NB4 (cell line): ENCODE results near the gene ATP13A1.

Experiments
- DNase-seq: peaks from one replicate; pipeline ENCODE4 v3.0.0; 2010; ENCODE audit warnings: low read depth
- H3K4me3 ChIP-seq: one replicate; pipeline ENCODE4 v1.5.1; 2011; ENCODE audit warnings: mild to moderate bottlenecking, low read depth, low read length, moderate library complexity
- MYC ChIP-seq: IDR thresholded peaks from 2 replicates; pipeline ENCODE4 v1.6.1; 2011; ENCODE audit warnings: low read depth, low read length
- POLR2A ChIP-seq: IDR thresholded peaks from 2 replicates; pipeline ENCODE4 v1.6.1; 2011; ENCODE audit warnings: mild to moderate bottlenecking; ENCODE audit not compliant: insufficient read length; ENCODE audit errors: extremely low read depth
- TF ChIP-seq, protein P1 (sequence below): IDR thresholded peaks from 2 replicates; pipeline ENCODE4 v1.6.1; 2011; ENCODE audit warnings: low read depth, low read length
- TF ChIP-seq, protein P2 (sequence below): IDR thresholded peaks from one replicate; pipeline ENCODE4 v1.5.1; 2012; ENCODE audit warnings: low read depth, low read length

ATP13A1 gene

DNA sequence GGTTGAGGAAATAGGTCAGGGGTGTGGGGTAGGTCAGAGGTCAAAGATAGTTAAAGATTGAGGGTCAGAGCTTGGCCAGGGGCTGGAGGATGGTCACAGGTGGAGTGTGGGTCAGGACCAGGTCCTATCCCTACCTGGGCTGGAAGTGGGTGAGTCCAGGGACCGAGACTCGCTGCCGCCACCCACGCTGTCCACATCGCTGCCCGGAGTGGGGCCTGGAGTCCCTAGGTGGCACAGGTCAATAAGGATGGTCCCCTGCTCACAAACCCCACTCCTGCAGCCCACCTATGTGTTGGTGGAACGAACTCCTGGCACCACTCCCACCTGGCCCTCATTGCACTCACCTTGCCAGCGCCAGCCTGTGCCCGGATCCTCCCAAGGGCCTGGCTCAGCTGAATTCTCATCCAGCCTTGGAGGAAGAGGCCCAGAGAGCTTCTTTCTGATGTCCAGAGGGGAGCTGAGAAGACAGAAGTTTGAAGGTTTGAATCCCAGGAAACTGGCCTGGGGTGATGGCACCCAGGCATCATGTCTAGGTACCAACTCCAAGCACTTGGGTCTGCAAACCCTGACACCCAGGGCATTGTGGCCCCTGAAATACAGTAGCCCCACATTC, 26.8 kb downstream of the ATP13A1 start:
- TF ChIP-seq POLR2A: no peak
- TF ChIP-seq, protein P1, sequence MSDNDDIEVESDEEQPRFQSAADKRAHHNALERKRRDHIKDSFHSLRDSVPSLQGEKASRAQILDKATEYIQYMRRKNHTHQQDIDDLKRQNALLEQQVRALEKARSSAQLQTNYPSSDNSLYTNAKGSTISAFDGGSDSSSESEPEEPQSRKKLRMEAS: no peak
- no peak for TF ChIP-seq MYC
- TF ChIP-seq, protein P2, sequence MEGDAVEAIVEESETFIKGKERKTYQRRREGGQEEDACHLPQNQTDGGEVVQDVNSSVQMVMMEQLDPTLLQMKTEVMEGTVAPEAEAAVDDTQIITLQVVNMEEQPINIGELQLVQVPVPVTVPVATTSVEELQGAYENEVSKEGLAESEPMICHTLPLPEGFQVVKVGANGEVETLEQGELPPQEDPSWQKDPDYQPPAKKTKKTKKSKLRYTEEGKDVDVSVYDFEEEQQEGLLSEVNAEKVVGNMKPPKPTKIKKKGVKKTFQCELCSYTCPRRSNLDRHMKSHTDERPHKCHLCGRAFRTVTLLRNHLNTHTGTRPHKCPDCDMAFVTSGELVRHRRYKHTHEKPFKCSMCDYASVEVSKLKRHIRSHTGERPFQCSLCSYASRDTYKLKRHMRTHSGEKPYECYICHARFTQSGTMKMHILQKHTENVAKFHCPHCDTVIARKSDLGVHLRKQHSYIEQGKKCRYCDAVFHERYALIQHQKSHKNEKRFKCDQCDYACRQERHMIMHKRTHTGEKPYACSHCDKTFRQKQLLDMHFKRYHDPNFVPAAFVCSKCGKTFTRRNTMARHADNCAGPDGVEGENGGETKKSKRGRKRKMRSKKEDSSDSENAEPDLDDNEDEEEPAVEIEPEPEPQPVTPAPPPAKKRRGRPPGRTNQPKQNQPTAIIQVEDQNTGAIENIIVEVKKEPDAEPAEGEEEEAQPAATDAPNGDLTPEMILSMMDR: no peak

DNA sequence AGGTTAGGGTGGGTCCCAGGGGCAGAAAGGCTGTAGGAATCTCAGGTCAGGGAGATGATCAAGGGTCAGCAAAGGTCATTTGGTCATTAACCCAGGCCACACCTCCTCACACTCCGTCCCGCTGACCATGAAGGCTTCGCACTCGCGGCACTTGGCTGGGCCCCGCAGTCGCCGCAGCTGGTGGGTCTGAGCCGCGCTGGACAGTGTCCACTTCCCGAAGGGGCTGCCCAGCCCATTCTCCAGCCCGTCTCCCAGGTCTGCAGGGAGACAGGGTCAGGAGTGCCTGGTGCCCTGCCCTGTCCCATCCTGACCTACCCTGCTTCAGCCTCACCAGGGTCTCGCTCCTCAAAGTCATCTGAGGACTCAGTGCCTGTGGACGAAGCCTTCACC, 28.2 kb downstream of the ATP13A1 start:
- TF ChIP-seq POLR2A: no peak
- no peak overlapping the region for H3K4me3 ChIP-seq
- no peak for DNase-seq

More for the DNA sequence above, 26.8 kb downstream of the ATP13A1 start:
- H3K4me3 ChIP-seq: no peak overlapping the region
- no peak for DNase-seq

DNA sequence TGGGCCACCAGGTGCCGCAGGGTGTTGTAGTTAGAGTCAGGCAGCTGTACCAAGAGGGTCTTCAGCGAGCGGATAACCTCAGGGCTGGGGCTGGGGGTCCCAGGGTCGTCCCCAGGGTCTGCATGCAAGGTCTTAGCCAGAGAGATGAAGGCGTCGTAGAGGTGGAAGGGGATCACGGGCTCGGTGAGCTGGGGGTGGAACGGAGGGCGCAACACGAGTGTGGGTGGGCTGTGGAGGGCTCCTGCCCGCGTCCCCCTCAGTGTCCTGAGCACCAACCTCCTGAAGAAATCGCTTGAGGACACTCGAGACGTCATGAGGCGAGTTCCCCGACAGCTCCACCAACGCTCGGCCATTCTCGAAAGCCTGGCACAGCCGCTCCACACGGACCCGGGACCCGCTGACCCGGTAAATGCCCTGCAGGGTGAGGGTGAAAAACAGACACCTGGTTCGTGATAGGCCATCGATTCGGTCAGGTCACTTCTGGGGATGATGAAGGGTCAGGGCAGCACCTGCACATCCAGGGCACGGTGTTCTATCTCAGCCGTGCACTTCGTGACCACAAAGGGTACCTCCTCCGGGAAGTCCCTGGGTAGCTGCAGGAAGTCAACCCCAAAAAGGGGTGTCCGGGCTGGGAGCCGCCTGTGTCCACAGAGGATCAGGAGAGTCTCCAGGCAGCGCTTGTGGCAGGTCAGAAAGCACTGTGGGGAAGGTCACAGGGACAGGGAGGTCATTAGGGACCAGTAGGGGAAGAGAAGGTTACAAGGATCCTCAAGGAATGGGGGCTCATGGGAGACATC, 28.8 kb downstream of the ATP13A1 start:
- TF ChIP-seq MYC: no peak
- TF ChIP-seq, protein P2: no peak
- TF ChIP-seq, protein P1: no peak
- no peak for TF ChIP-seq POLR2A
- H3K4me3 ChIP-seq: no peak overlapping the region
- DNase-seq: no peak

DNA sequence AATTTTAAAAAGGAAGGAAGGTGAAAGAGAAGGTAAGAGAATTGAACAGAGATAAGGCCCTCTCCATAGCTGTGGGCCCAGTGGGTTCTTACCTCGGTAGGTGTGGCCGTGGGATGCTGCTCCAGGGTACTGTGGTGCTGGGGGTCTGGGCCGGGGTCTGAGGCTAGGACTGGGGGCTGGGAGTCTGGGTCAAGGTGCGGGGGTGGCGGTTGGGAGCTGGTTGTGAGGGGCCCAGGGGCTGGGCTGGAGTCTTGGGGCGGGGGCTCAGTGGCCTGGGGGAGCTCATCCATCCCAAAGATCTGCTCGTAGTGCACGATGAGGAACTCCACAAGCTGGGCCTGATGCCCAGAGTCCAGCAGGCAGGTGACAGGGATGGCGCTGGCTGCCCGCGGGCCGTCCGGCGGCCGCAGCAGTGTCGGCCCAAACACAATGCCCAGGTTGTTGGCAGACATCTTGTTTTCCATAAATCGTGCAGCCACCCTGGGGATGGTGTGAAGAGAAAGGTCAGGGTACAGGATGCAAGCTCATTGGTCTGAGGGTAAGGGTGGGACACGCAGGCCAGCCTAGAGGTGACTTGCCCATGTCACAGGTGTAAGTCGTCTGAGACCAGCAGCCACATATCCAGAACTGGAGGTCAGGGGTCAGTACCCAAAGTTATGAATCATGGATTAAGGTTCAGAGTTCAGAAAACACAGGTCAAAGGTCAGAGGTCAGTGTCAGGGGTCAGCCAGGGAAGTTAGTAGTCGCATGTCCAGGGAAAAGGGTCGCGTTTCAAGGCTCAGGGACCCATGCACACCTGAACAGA, 29.6 kb downstream of the ATP13A1 start:
- no peak overlapping the region for H3K4me3 ChIP-seq
- TF ChIP-seq, protein P1: no peak
- no peak for TF ChIP-seq MYC
- TF ChIP-seq, protein P2: no peak
- DNase-seq: no peak

DNA sequence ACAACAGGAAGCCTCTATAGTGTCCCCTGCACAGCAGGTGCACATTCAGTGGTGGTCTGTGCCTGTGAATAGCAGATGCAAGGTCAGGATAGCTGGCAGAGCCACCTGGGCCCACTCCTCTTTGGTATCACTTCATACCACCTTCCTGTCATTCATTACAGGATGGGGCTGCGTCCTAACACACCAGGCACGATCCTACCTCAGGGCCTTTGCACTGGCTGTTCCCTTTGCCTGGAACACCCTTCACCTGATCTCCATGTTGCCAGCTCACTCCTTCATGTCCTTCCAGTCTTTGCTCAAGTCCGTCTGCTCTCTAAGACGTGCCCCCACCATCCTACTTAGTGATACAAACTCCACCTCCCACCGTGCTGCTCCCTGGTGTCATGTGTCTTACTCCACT, 30.8 kb downstream of the ATP13A1 start:
- TF ChIP-seq, protein P2: no peak
- no peak for TF ChIP-seq MYC
- TF ChIP-seq, protein P1: no peak
- no peak for TF ChIP-seq POLR2A
- H3K4me3 ChIP-seq: no peak overlapping the region
- peak; percentile 1 for DNase-seq

DNA sequence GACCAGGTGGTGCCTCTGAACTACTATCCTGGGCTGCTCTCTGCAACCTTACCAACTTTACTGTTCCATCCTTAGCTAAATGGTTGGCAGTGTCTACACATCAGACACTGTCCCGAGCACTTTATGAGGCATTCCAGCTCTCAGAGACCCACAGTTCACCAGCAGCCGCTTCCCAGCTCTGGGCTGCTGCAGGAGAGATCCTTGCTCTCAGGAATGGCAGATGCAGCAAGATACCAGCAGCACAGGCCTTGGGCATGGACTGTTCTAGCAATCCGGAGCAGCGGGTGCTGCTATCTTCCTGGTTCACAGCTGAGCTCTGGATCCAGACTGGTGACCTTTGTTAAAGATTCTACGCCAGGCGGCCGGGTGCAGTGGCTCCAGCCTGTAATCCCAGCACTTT, 32.1 kb downstream of the ATP13A1 start:
- no peak for DNase-seq
- TF ChIP-seq POLR2A: no peak
- no peak overlapping the region for H3K4me3 ChIP-seq
